ENCODE data around the gene COMTD1.

DNA sequence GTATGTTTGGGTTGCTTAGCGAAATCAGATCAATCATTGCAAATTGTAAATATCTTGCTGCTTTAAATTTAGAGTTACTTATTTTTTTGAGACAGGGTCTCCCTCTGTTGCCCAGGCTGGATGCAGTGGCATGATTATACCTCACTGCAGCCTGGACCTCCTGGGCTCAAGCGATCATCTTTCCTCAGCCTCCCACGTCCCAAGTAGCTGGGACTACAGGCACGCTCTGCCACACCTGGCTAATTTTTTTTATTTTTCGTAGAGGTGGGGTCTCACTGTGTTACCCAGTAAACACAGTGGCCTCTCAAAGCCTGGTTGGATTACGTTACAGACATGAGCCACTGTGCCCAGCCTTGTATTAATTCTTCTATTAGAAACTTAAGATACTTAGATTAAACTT is 23.4 kb downstream of the COMTD1 start:
- TF ChIP-seq, protein P1, sequence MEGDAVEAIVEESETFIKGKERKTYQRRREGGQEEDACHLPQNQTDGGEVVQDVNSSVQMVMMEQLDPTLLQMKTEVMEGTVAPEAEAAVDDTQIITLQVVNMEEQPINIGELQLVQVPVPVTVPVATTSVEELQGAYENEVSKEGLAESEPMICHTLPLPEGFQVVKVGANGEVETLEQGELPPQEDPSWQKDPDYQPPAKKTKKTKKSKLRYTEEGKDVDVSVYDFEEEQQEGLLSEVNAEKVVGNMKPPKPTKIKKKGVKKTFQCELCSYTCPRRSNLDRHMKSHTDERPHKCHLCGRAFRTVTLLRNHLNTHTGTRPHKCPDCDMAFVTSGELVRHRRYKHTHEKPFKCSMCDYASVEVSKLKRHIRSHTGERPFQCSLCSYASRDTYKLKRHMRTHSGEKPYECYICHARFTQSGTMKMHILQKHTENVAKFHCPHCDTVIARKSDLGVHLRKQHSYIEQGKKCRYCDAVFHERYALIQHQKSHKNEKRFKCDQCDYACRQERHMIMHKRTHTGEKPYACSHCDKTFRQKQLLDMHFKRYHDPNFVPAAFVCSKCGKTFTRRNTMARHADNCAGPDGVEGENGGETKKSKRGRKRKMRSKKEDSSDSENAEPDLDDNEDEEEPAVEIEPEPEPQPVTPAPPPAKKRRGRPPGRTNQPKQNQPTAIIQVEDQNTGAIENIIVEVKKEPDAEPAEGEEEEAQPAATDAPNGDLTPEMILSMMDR (IDR thresholded peaks at IDR 0.05) = no peak
- TF ChIP-seq POLR2A (IDR thresholded peaks at IDR 0.05) = no peak

All from body of pancreas (tissue), 4 donors.